ENCODE results near the gene PTPRM. TPM values are rescaled to one million over a fixed set of nuclear protein-coding genes. Genes with fewer than 3 reads are reported as not detected.

PTPRM gene
- total RNA-seq, 1 experiment from 2014 or later: not detected

DNA sequence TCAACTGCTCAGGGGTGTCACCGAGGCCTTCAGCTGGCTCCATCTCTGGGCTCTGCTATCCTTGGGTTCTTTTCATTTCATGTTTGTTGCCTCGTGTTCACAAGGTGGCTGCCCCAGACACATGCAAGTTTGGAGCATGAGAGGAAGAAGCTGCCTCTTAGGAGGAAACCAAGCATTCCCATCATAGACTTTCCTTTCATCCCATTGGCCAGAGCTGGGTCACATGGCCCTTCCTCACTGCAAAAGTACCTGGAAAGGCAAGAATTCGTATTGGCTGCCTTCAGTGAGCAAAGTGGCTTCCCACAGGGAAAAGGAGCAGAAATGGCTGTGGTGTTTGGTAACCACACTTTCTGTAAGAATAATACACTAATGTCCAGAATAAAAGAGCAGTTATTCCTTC, 886.4 kb downstream of the PTPRM start:
- Histone ChIP-seq H3K4me1 (ENCODE audit: insufficient read depth, low read length, poor library complexity, severe bottlenecking) (no peaks in the 10 kb centered on the region), H3K27me3 (replicated peaks; ENCODE audit: insufficient read depth, low read depth, low read length, poor library complexity) (no peaks in the 10 kb centered on the region), H3K36me3 (ENCODE audit: insufficient read depth, low read length, poor library complexity, severe bottlenecking) (no peaks in the 10 kb centered on the region), H3K9me3 (ENCODE audit: low read depth, low read length, poor library complexity, severe bottlenecking) (no peaks in the 10 kb centered on the region), H3K27ac (ENCODE audit: low read depth, low read length, poor library complexity, severe bottlenecking) (no peak overlapping the region), H3K4me3 (ENCODE audit: low read depth, low read length, poor library complexity, severe bottlenecking) (no peak overlapping the region)
- no peak for DNase-seq (ENCODE audit: low spot score)
- BruUV-seq (replicated peaks): no TSS peak
- ChIA-PET CTCF (no interaction called here), POLR2A (ENCODE audit: low non-redundant PET) (no interaction called here)
- intact Hi-C loops (cut with micrococcal nuclease; ENCODE audit: unreplicated experiment): no loop called here
- no peak for TF ChIP-seq EZH2 (IDR thresholded peaks at IDR 0.05; ENCODE audit: borderline replicate concordance, low read depth, low read length, poor library complexity, severe bottlenecking)
- TF ChIP-seq, protein P1, sequence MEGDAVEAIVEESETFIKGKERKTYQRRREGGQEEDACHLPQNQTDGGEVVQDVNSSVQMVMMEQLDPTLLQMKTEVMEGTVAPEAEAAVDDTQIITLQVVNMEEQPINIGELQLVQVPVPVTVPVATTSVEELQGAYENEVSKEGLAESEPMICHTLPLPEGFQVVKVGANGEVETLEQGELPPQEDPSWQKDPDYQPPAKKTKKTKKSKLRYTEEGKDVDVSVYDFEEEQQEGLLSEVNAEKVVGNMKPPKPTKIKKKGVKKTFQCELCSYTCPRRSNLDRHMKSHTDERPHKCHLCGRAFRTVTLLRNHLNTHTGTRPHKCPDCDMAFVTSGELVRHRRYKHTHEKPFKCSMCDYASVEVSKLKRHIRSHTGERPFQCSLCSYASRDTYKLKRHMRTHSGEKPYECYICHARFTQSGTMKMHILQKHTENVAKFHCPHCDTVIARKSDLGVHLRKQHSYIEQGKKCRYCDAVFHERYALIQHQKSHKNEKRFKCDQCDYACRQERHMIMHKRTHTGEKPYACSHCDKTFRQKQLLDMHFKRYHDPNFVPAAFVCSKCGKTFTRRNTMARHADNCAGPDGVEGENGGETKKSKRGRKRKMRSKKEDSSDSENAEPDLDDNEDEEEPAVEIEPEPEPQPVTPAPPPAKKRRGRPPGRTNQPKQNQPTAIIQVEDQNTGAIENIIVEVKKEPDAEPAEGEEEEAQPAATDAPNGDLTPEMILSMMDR (conservative IDR thresholded peaks at IDR 0.05; ENCODE audit: low read depth, low read length): no peak

DNA sequence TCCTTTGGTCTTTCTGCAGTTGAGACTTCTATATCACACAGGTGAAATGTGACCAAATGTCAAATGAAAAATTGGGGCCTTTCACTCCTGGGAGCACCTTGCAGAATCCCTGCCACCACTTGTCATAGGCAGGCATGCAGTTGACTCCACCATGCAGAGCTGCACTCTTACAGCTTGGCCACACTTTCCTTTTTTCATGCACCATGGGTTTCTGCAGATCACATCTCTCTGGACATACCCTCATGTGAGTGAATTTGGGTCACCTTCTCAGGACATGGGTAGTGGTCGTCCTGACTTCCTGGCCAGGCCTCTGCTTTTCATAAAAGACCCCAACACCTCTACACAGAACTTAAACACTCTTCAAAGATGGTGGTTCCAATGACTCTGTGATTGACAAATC, 887.0 kb downstream of the PTPRM start:
- ChIA-PET POLR2A (ENCODE audit: low non-redundant PET) (no interaction called here), CTCF (no interaction called here)
- intact Hi-C loops (cut with micrococcal nuclease; ENCODE audit: unreplicated experiment): no loop called here
- no peaks in the 10 kb centered on the region for H3K9me3 ChIP-seq (ENCODE audit: low read depth, low read length, poor library complexity, severe bottlenecking)
- no peak overlapping the region for H3K27ac ChIP-seq (ENCODE audit: low read depth, low read length, poor library complexity, severe bottlenecking)
- no TSS peak for BruUV-seq (replicated peaks)
- H3K4me3 ChIP-seq (ENCODE audit: low read depth, low read length, poor library complexity, severe bottlenecking): no peak overlapping the region
- H3K36me3 ChIP-seq (ENCODE audit: insufficient read depth, low read length, poor library complexity, severe bottlenecking): no peaks in the 10 kb centered on the region
- no peaks in the 10 kb centered on the region for H3K27me3 ChIP-seq (replicated peaks; ENCODE audit: insufficient read depth, low read depth, low read length, poor library complexity)
- no peaks in the 10 kb centered on the region for H3K4me1 ChIP-seq (ENCODE audit: insufficient read depth, low read length, poor library complexity, severe bottlenecking)
- DNase-seq (ENCODE audit: low spot score): no peak
- TF ChIP-seq, protein P1 (conservative IDR thresholded peaks at IDR 0.05; ENCODE audit: low read depth, low read length): no peak
- TF ChIP-seq EZH2 (IDR thresholded peaks at IDR 0.05; ENCODE audit: borderline replicate concordance, low read depth, low read length, poor library complexity, severe bottlenecking): no peak

DNA sequence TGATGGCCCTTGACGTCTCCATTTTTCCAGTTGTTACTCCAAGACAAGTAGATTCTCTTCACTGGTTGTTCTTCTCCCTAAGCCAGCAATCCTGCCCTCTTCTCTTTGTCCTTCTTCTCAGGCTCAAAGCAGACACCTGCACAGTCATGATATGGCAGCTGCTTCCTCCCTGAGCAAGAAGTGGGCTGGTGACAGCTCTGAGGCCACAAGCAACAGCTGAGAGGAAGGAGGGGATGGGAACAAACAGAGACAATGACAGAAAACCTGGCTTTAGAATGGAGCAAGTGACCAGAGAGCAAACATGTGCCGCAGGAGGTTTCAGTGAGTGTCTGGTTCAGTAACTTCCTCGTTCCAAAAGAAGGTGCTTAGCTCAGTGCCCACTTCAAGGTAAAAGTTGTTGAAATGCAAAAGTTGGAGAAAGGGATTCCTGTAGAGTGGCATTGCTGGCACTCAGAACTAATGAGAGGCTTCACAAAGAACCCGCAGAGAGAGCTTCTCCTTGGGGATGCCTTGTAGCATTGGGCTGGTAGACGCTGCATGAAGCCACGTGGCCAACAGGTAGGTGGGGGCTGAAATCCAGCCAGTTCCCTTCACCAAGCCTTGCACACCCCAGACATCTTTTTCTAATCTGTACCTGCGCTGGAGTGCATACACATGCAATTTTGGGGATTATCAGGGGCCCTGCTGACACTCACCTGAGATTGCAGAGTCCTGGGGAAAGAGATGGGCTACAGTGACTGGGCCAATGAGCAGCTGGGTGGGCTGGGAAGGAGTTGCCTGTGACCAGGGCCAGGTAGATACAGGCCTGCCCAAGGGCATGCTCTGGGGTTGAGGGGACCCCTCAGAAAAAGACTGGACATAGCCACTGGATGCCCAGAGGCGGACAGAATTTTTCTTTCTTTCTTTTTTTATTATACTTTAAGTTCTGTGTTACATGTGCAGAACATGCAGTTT, 888.8 kb downstream of the PTPRM start:
- POLR2A ChIA-PET (ENCODE audit: low non-redundant PET): no interaction called here
- Histone ChIP-seq H3K4me1 (ENCODE audit: insufficient read depth, low read length, poor library complexity, severe bottlenecking) (no peaks in the 10 kb centered on the region), H3K27ac (ENCODE audit: low read depth, low read length, poor library complexity, severe bottlenecking) (no peak overlapping the region), H3K27me3 (replicated peaks; ENCODE audit: insufficient read depth, low read depth, low read length, poor library complexity) (no peaks in the 10 kb centered on the region), H3K36me3 (ENCODE audit: insufficient read depth, low read length, poor library complexity, severe bottlenecking) (no peaks in the 10 kb centered on the region), H3K4me3 (ENCODE audit: low read depth, low read length, poor library complexity, severe bottlenecking) (no peak overlapping the region), H3K9me3 (ENCODE audit: low read depth, low read length, poor library complexity, severe bottlenecking) (no peaks in the 10 kb centered on the region)
- BruUV-seq (replicated peaks): no TSS peak
- CTCF ChIA-PET: no interaction called here
- intact Hi-C loops (cut with micrococcal nuclease; ENCODE audit: unreplicated experiment): loop anchor here (5.0 kb wide), 1 partner anchor 49 kb away; no protein-coding TSS in a partner anchor
- no peak for TF ChIP-seq EZH2 (IDR thresholded peaks at IDR 0.05; ENCODE audit: borderline replicate concordance, low read depth, low read length, poor library complexity, severe bottlenecking)
- TF ChIP-seq, protein P1 (conservative IDR thresholded peaks at IDR 0.05; ENCODE audit: low read depth, low read length): no peak
- no peak for DNase-seq (ENCODE audit: low spot score)
